Natural killer cell treated with Interleukin-12 subunit alpha and Interleukin-12 subunit beta and Interleukin-15 and Interleukin-18, amount 100 ng/mL, for 72 hours (primary cell): Measurements from ENCODE around the gene UBE3B. TPM values are rescaled to one million over a fixed set of nuclear protein-coding genes. Genes with fewer than 3 reads are reported as not detected.

ENCODE experiments used
- ATAC-seq, 2 donors: fragments of 150-1000 bp; cut with Tn5 transposase in 1 of 2; sonication (Bioruptor Pico), chemical (Tn5 transposase) in 1 of 2; 2 replicates each; pipeline ENCODE4 v1.10.0; 2021
- DNase-seq: peaks from one replicate; pipeline ENCODE4 v3.0.0; 2022; ENCODE audit warnings: low spot score
- H3K27ac Mint-ChIP-seq, 2 donors: 1 replicate in 1 of 2; 2 replicates in 1 of 2; pipeline ENCODE4 v1.8.0; 2022; ENCODE audit warnings: mixed read lengths in 2 of 2, mild to moderate bottlenecking in 1 of 2, moderate library complexity in 1 of 2
- H3K27me3 Mint-ChIP-seq, 2 donors: 1 replicate in 1 of 2; 2 replicates in 1 of 2; pipeline ENCODE4 v1.8.0; 2022; ENCODE audit warnings: mixed read lengths in 2 of 2
- H3K36me3 Mint-ChIP-seq: one replicate; pipeline ENCODE4 v1.8.0; 2022; ENCODE audit warnings: mixed read lengths
- H3K4me1 Mint-ChIP-seq, 2 donors: 1 replicate in 1 of 2; 2 replicates in 1 of 2; pipeline ENCODE4 v1.8.0; 2022; ENCODE audit warnings: low read depth in 2 of 2, mixed read lengths in 2 of 2, mild to moderate bottlenecking in 1 of 2
- H3K4me3 Mint-ChIP-seq: one replicate; pipeline ENCODE4 v1.8.0; 2022; ENCODE audit warnings: mixed read lengths
- H3K9me3 Mint-ChIP-seq: 2 replicates; pipeline ENCODE4 v1.8.0; 2022; ENCODE audit warnings: mixed read lengths
- total RNA-seq, 2 donors: library from RNA; stranded (reverse); gene quantifications; one replicate each; pipeline ENCODE4 v1.2.3, GENCODE V29; 2022

The UBE3B gene
- total RNA-seq, 2 donors from 2014 or later: 38.9 to 39.2 TPM

- Mint-ChIP-seq H3K4me3 (no peak overlapping the region), H3K4me1 (peaks cover 8 to 13% of the 10 kb centered on the region in 2 donors), H3K27me3 (no peaks in the 10 kb centered on the region), H3K27ac (no peak overlapping the region), H3K36me3 (peaks cover 24% of the 10 kb centered on the region), H3K9me3 (no peaks in the 10 kb centered on the region)
- DNase-seq: no peak
- no peak for ATAC-seq
These were observed 23.2 kb downstream of the UBE3B start for GRCh38 chr12:109500406-109501185.

GRCh38 chr12:109501299-109501698 is 23.9 kb downstream of the UBE3B start:
- DNase-seq: no peak
- Mint-ChIP-seq H3K27ac (no peak overlapping the region), H3K9me3 (no peaks in the 10 kb centered on the region), H3K36me3 (peaks cover 26% of the 10 kb centered on the region), H3K4me3 (no peak overlapping the region), H3K27me3 (no peaks in the 10 kb centered on the region), H3K4me1 (peaks cover 4 to 6% of the 10 kb centered on the region in 2 donors)
- ATAC-seq: no peak

- Mint-ChIP-seq H3K4me1 (peaks cover 0 to 3% of the 10 kb centered on the region in 2 donors), H3K27ac (no peak overlapping the region), H3K9me3 (no peaks in the 10 kb centered on the region), H3K4me3 (no peak overlapping the region), H3K27me3 (no peaks in the 10 kb centered on the region), H3K36me3 (peaks cover 26% of the 10 kb centered on the region)
- no peak for ATAC-seq
- no peak for DNase-seq
These were observed 24.9 kb downstream of the UBE3B start for GRCh38 chr12:109502332-109502731.

- DNase-seq (no peak), ATAC-seq (no peak)
- Mint-ChIP-seq H3K4me1 (no peaks in the 10 kb centered on the region), H3K36me3 (peaks cover 19% of the 10 kb centered on the region), H3K9me3 (no peaks in the 10 kb centered on the region), H3K27me3 (no peaks in the 10 kb centered on the region), H3K27ac (no peak overlapping the region), H3K4me3 (no peak overlapping the region)
These were observed 26.2 kb downstream of the UBE3B start for GRCh38 chr12:109503611-109504010.

GRCh38 chr12:109504068-109504467 is 26.6 kb downstream of the UBE3B start:
- DNase-seq (no peak), ATAC-seq (no peak)
- H3K4me3 Mint-ChIP-seq: no peak overlapping the region
- peaks cover 19% of the 10 kb centered on the region for H3K36me3 Mint-ChIP-seq
- H3K27ac Mint-ChIP-seq: no peak overlapping the region
- H3K27me3 Mint-ChIP-seq: no peaks in the 10 kb centered on the region
- H3K9me3 Mint-ChIP-seq: no peaks in the 10 kb centered on the region
- no peaks in the 10 kb centered on the region for H3K4me1 Mint-ChIP-seq

GRCh38 chr12:109510196-109510595 is 32.8 kb downstream of the UBE3B start:
- ATAC-seq (no peak), DNase-seq (no peak)
- Mint-ChIP-seq H3K4me1 (no peaks in the 10 kb centered on the region), H3K9me3 (no peaks in the 10 kb centered on the region), H3K27ac (no peak overlapping the region), H3K27me3 (no peaks in the 10 kb centered on the region), H3K36me3 (peaks cover 34% of the 10 kb centered on the region), H3K4me3 (no peak overlapping the region)

GRCh38 chr12:109512608-109513007 is 35.2 kb downstream of the UBE3B start:
- ATAC-seq: no peak
- Mint-ChIP-seq H3K27me3 (no peaks in the 10 kb centered on the region), H3K27ac (no peak overlapping the region), H3K9me3 (no peaks in the 10 kb centered on the region), H3K4me1 (no peaks in the 10 kb centered on the region), H3K4me3 (no peak overlapping the region), H3K36me3 (peaks cover 28% of the 10 kb centered on the region)
- no peak for DNase-seq

DNA sequence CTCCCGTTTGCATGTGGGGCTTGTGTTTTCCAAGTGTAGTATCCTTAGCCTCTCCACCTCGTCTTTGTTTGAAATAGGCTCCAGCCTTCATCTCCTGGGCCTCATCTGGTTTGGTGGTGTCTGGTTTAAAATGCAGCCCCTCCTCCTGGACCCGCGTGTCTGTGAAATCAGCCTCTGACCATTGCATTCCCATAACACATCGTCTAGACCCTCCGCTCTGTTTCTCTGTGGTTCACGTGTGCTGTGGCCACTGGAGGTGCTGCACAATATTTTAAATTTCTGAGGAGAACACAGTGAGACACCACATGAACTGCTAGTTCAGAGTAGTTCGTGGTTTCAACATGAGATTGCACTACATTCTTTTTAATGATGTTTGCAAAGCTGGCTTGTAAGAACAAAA is 35.6 kb downstream of the UBE3B start:
- H3K4me1 Mint-ChIP-seq: no peaks in the 10 kb centered on the region
- H3K4me3 Mint-ChIP-seq: no peak overlapping the region
- no peaks in the 10 kb centered on the region for H3K27me3 Mint-ChIP-seq
- no peaks in the 10 kb centered on the region for H3K9me3 Mint-ChIP-seq
- DNase-seq (no peak), ATAC-seq (no peak)
- H3K27ac Mint-ChIP-seq: no peak overlapping the region
- H3K36me3 Mint-ChIP-seq: peaks cover 28% of the 10 kb centered on the region

DNA sequence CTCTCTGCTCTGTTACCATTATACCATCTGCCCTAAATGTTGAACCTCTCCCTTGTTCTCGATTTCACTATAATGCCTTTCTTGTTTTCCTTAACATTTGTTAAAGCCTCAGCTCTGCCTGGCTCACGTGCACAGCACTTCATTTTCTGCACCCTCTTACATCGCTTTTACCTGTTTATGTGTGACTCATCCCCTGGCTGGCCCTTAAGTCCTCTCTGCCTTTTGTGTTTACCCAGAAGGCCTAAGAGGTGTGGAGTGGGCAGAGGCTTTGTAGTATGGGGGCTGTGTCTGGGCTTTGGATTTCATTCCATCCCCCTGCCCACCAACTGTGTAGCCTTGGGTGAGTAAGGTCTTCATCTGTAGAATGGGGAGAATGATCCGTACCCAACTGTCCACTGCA is 36.5 kb downstream of the UBE3B start:
- H3K36me3 Mint-ChIP-seq: peaks cover 24% of the 10 kb centered on the region
- no peak overlapping the region for H3K4me3 Mint-ChIP-seq
- DNase-seq: no peak
- ATAC-seq: no peak
- no peaks in the 10 kb centered on the region for H3K9me3 Mint-ChIP-seq
- no peak overlapping the region for H3K27ac Mint-ChIP-seq
- no peaks in the 10 kb centered on the region for H3K27me3 Mint-ChIP-seq
- H3K4me1 Mint-ChIP-seq: peaks cover 0 to 4% of the 10 kb centered on the region in 2 donors

DNA sequence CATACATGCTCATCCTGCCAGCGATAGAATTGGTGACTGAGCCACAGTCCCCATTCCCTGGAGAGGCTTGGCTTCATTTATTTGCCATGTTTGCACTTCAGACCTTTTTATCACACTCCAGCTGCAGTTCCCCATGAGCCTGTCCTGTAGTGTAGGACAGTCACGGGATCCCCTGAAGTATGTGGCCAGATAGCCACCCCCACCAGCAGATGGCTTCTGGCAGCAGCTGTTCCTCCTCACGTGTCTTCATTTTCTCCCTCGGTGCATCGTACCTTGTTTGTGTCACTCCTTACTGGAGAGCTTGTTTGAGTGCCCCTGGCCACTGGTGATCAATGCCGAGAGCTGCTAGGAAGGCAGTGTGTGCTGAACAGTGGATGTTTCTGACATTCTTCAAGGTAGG is 40.2 kb downstream of the UBE3B start:
- ATAC-seq (no peak), DNase-seq (no peak)
- no peak overlapping the region for H3K27ac Mint-ChIP-seq

DNA sequence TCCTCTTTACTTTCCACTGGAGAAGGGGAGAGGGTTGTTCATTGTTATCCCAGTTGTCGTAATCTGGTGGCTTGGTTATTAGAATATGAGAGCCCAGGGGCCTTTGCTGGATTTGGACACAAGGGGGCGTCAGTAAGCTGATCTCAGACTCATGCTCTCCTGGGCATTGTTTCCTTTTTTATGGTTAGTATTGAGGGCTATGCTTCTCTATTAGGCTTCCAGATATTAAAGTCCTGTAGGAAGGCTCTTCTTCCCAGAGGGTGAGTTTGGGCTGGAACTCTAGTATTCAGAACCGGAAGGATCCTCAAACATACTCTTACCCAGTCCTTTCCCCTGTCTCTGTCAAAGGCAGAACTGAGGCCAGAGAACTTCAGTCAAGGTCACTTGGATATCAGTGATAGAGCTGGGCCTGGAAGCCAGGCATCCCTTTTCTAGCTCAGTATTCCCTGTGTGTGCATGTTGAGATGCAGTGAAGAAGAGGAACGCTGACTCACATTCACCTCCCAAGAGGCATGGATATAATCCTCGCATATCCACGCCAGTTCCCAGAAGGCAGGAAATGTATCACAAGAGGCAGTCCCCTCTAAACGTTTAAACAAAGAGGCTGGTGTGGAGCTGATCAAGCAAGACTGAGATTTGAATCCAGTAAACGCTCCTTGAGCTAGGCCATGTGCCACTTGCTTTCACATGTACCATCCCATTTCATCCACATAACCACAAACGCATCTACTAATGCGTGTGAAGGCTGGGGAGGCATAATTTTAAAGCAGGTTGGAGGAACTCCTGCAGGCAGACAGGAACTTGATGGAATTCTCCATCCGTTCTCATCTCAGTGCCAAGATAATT is 41.6 kb downstream of the UBE3B start:
- peaks cover 8% of the 10 kb centered on the region for H3K36me3 Mint-ChIP-seq
- peak overlapping the region in 1 of 2 donors; percentile 33 for H3K27ac Mint-ChIP-seq
- no peak for DNase-seq

More for the DNA sequence above, 40.2 kb downstream of the UBE3B start:
- Mint-ChIP-seq H3K36me3 (peaks cover 13% of the 10 kb centered on the region), H3K4me3 (no peak overlapping the region), H3K4me1 (peaks cover 0 to 4% of the 10 kb centered on the region in 2 donors), H3K9me3 (no peaks in the 10 kb centered on the region), H3K27me3 (no peaks in the 10 kb centered on the region)

GRCh38 chr12:109519787-109520186 is 42.4 kb downstream of the UBE3B start:
- H3K27ac Mint-ChIP-seq: no peak overlapping the region
- H3K9me3 Mint-ChIP-seq: no peaks in the 10 kb centered on the region
- H3K4me3 Mint-ChIP-seq: no peak overlapping the region
- DNase-seq (no peak), ATAC-seq (no peak)
- peaks cover 8% of the 10 kb centered on the region for H3K36me3 Mint-ChIP-seq
- H3K4me1 Mint-ChIP-seq: peaks cover 0 to 4% of the 10 kb centered on the region in 2 donors
- H3K27me3 Mint-ChIP-seq: no peaks in the 10 kb centered on the region

More for the DNA sequence above, 41.6 kb downstream of the UBE3B start:
- Mint-ChIP-seq H3K9me3 (no peaks in the 10 kb centered on the region), H3K27me3 (no peaks in the 10 kb centered on the region), H3K4me1 (peaks cover 0 to 4% of the 10 kb centered on the region in 2 donors), H3K4me3 (no peak overlapping the region)
- ATAC-seq: no peak

GRCh38 chr12:109521831-109522230 is 44.4 kb downstream of the UBE3B start:
- DNase-seq (no peak), ATAC-seq (no peak)
- H3K4me1 Mint-ChIP-seq: peaks cover 0 to 4% of the 10 kb centered on the region in 2 donors
- no peak overlapping the region for H3K4me3 Mint-ChIP-seq
- no peaks in the 10 kb centered on the region for H3K27me3 Mint-ChIP-seq
- peaks cover 8% of the 10 kb centered on the region for H3K36me3 Mint-ChIP-seq
- H3K9me3 Mint-ChIP-seq: no peaks in the 10 kb centered on the region
- no peak overlapping the region for H3K27ac Mint-ChIP-seq

DNA sequence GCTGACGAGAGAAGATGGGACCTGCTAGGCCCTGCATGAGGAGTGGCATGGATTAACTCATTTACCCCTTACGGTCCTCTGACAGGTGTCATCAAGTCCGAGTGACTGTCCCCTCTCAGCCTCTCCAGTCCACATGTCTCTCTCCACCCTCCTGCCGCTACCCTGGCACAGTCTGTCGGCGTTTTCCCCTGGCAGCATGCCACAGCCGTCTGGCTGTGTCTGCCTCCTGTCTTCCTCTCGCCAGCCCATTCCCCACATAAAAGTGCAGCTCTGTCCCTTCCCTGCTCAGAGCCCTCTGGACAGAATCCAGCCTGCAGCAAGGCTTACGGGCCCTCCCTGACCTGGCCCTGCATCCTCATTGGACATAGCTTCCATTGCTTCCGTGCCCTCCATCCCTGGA is 45.6 kb downstream of the UBE3B start:
- H3K4me1 Mint-ChIP-seq: peaks cover 0 to 4% of the 10 kb centered on the region in 2 donors
- DNase-seq (no peak), ATAC-seq (no peak)
- no peak overlapping the region for H3K27ac Mint-ChIP-seq
- H3K36me3 Mint-ChIP-seq: peaks cover 8% of the 10 kb centered on the region
- H3K9me3 Mint-ChIP-seq: no peaks in the 10 kb centered on the region
- no peaks in the 10 kb centered on the region for H3K27me3 Mint-ChIP-seq
- no peak overlapping the region for H3K4me3 Mint-ChIP-seq
